ENCODE measurements around the gene NNT.

GRCh38 chr5:43683884-43684471 is 81.0 kb downstream of the NNT start:
- no peak for TF ChIP-seq CTCF (IDR thresholded peaks at IDR 0.05)
- no peak for TF ChIP-seq POLR2A (IDR thresholded peaks at IDR 0.05)
